SH-SY5Y (cell line): ENCODE measurements around the gene DLGAP1.

ENCODE experiments used
- GATA2 ChIP-seq: IDR thresholded peaks from 2 replicates; pipeline ENCODE4 v1.6.1; 2011; ENCODE audit warnings: mild to moderate bottlenecking, low read depth, low read length
- GATA3 ChIP-seq: IDR thresholded peaks from 2 replicates; pipeline ENCODE4 v1.6.1; 2011; ENCODE audit warnings: low read depth, mild to moderate bottlenecking, low read length, moderate library complexity

- TF ChIP-seq GATA2: no peak
- no peak for TF ChIP-seq GATA3
These were observed 185.1 kb downstream of the DLGAP1 start for GRCh38 chr18:4270016-4270415.
